ENCODE measurements around the gene CST2.
"Not testable (repeated sequence)": the region's sequence is repeated elsewhere in the genome, so short reads cannot be mapped to it uniquely, and the experiment has no call there.

The CST2 gene, protein sequence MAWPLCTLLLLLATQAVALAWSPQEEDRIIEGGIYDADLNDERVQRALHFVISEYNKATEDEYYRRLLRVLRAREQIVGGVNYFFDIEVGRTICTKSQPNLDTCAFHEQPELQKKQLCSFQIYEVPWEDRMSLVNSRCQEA

DNA sequence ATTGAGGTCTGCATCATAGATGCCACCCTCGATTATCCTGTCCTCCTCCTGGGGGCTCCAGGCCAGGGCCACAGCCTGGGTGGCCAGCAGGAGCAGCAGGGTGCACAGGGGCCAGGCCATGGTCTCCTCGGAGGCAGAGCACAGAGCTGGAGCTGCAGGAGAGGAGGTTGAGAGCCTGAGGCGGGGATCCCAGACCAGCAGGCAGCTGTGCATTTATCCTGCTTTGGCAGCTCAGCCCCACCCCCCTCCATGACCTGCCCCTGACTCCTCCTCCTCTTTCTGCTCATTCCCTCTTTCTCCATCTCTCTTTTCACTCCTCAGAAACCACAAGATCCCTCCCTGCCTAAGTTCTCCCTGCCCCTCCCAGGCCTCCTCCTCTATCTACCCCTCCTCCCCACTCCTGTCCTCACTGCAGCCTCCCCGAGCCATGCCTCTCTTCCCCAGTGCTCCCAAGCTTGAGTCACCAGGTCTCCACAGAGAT lies at the start of gene CST2:
Gene CST2 (minus strand): TSS at position 189 of the 481 bp plus-strand sequence. CDS start 69 bp downstream, at position 120.
- FAIRE-seq: no peak

DNA sequence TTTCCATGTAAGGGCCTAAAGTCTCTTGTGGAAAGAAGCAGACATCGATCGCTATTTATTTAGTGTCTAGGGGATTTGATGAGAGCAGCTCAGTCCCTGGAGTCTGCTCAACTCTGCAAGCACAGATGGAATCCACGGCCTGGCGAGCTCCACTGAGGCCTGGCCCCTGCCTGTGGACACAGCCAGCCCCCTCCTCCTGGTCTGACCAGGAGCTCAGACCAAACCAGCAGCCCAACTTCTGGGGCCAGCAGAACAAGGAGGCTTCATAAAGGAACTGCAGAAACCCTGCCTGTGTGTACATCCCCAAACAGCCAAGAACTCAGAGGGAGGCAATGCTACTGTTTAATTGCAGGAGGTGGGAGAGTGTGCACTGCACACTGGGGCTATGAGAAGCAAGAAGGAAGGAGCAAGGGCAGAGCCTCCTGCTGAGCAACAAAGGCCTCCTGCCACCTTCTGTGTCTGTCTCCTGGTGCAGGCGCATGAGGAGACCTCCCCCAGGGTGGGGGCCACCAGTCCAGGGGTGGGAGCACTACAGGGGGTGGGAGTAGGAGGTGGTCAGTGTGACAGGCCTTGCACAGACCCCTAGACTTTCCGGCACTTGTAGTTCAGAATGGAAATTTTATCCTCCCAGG lies 49.2 kb upstream of the CST2 start:
- no peak for FAIRE-seq

DNA sequence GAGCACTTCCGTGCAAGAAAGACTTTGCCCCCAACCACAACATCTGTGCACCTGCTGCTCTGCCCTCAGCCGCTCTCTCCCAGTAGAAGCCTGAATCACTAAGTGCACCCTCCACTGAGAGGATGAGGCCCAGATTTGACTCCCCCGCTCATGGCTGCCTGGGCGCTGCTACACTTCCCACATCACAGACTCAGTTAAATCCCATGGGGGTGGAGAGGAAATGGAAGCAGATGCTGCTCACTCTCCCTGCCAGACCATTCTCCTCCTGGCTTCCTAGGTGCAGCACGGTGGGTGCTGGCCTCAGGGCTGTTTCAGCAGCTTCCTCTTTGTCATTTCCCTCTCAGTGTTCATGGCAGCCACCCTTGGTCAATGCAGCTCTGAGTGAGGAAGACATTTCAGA lies 48.2 kb upstream of the CST2 start:
- FAIRE-seq: no peak

DNA sequence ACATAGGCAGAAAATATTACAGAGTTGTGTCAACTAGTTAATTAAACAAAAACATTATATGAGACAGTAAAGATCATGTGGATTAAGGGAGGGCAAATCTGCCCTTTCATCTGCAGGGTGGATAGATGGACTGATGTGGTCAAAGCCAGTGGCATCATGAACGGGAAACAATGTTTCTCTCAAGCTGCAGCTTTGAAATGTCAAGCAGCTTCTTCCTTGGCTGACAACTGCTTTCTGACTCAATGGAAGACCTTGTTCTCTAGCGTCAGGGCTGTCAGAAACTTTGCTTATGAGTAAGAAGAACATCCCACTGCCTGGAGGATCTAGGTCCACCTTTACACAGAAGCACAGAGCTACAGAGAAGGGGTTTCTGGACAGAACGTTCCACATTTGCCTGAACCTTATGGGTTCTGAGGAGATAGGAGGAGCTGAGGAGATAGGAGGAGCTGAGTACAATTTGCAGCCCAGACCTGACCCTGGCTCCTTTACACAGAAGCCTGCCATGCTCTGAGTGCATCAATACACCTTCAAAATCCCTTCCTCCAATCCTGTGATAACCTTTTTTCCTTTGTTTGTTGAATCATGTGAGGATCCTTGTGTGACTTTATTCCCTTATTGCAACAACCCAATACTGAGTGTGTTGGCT lies 47.0 kb upstream of the CST2 start:
- no peak for FAIRE-seq

DNA sequence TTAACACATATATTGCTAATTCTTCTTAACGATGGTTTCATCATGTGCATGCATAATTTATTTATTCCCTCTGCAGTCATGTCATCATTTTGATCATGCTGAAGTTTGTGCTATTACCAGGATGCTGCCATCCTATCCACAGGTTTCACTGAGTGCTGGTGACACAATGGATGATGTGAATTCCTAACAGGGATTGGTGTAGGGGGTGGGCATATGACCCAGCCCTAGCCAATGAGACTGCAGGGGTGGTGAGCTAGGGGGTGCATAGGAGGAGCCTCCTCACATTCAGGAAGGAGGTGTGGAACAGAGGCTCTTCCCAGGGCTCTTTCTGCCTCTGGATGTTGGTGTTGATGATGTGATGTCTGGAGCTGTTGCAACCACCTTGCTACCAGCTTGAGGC lies 45.5 kb upstream of the CST2 start:
- no peak for FAIRE-seq

DNA sequence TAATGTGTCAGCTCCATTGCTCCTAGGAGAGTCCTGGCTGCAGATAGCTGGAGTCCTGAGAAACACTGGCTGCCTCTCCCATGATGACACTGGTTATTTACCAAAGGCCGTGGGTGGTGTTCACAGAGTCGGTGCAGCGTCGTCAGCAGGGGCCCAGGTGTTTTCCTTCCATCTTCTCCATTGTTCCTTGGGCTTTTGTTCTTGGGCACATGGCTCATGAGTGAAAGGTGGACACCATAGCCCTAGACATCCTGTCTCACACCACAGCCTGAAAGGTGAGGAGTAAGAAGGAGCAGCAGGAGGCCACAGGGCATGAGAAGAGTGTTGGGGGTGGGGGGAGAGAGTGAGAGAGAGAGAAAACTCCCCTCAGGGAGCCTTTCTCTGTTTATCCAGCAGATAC lies 43.9 kb upstream of the CST2 start:
- no peak for FAIRE-seq

DNA sequence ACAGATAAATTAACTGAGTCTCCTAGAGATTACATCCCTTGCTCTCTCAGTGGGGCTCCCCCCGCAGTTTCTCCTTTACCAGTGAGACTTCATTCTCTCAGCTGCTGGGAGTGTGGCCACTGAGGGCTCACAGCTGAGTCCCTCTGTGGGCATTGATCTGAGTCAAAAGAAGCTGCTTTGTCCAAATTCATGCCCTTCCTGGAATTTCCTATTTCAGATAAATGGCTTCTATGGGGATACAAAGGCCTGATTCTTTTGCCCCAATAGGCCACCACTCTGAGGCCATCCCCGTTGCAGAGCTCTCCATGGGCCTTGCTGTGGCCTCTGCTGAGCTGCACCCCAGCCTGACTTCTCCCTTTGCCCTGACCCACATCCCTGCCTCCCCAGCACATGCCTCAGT lies 43.0 kb upstream of the CST2 start:
- FAIRE-seq: no peak

DNA sequence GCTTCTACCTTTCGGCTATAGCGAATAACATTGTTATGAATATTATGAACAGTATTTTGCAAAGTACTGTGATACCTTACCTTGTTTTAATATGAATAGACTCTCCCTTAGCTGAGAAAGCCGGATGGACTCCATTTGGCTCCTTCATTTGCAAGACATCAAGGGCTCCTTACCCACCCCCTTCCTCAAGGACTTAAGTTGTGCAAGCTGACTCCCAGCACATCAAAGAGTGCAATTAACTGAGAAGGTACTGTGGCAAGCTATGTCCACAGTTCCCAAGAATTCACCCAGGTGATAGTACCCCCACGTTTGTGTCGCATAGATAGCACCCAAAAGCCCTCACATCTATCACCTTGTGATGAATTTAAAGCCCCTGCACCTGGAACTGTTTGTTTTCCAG lies 41.8 kb upstream of the CST2 start:
- FAIRE-seq: no peak

DNA sequence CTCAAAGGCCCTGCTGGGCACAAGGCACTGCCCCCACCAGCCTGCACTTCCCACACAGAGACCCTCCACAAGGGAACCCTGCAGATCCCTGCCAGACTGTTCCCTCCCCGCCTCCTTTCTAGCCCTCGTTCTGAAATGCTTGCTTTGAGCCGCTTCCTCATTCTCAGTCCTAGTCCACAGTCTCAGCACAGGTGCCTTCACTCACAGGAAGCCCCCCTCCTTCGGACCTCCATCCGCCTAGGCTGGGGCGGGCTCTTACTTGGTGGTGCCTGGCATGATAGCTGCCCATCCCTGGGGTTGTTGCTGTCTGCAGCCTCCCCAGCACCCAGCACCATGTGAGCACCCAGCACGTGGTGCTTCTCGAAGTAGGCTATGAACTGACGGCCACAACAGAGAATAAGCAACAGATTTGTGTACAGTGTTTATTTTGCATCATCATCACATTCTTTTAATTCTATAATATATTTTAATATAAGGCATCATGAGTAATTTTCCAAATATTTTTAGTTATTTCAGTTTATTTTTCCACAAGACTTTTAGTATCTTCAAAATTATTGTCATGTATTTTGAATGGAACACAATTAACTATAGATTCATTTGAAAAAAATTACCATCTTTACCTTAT lies 40.7 kb upstream of the CST2 start:
- FAIRE-seq: no peak

DNA sequence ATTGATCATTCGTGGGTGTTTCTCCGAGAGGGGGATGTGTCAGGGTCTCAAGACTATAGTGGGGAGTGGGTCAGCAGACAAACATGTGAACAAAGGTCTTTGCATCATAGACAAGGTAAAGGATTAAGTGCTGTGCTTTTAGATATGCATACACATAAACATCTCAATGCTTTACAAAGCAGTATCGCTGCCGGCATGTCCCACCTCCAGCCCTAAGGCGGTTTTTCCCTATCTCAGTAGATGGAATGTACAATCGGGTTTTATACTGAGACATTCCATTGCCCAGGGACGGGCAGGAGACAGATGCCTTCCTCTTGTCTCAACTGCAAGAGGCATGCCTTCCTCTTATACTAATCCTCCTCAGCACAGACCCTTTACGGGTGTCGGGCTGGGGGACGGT lies 34.2 kb upstream of the CST2 start:
- FAIRE-seq: not testable (repeated sequence)

DNA sequence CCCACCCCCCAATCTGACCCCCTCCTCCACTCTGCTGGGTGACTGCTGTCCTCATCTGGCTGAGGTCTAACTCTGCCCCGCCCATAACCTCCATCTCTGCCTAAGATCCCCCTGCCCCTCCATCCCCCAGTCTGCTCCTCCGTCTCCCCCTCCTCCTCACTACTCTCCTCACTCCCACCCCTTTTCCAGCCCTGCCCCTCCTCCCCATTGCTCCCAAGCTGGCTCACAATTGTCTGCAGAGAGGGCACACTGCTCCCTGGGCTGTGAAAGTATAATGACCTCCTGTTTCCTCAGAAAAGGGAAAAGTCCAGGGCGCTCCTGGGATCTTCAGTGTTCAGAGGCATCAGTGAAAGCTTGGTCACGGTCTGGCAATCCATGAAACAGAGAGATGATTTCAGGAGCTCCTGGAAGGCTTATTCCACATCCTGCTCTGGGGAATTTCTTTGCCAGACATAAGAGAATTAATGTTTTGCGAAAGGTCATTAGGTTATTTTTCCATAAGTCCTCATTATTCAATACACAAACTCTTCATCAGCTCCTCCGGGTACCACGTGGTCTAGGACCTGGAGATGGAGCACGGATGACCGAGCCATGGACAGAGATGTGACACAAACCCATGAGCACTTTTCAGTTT lies 31.6 kb upstream of the CST2 start:
- FAIRE-seq: no peak

DNA sequence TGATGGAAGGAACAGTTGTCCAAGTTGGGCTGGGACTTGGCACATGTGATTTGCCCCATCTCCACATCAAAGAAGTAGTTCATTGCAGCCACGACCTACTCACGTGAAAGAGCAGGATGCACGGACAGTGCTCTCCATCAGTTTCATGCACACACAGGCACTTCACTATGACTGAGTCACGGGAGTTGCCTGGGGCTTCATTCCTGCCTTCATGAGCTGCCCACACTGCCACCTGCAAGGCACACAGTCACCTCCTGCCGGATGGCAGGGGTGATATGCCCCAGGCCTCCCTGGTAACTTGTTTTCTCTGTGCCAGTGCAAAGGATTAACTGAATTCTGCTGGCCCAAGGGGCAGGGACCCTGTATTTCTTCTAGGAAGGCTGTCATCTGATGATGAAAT lies 30.2 kb upstream of the CST2 start:
- no peak for FAIRE-seq

DNA sequence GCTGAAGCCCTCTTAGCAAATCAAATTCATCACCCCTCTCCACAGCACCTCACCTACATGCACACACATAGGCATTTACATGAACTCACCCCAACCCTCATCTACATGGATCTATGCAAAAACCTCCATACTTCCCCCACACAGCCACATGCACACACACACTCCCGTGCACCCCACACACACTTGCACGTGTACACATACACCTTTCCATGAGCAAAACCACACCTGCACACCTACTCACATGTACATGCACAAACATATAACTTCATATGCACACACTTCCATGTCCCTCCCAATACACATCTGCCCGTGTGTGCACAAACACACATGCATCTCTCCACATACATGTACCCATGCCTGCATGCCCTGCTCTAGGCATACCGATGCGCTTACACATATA lies 29.7 kb upstream of the CST2 start:
- no peak for FAIRE-seq

DNA sequence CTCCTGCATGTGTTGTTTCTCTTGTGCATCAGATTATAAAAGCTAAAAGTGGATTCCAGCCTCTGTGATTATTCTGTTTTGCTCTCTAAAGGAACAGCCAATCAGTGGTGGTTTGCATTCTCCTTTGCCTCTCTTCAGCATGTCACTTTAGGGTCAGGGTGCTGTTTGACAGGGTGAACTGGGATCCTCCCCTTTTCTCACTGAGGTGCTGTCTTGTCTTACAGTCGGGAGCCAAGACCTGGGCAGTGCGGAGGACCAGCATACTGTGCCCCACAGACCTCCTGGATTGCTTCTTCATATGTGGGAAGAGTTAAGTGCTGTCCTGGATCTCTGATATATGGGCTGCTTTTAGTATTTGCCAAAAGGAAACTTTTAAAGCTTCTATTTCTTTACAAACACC lies 15.2 kb upstream of the CST2 start:
- no peak for FAIRE-seq

DNA sequence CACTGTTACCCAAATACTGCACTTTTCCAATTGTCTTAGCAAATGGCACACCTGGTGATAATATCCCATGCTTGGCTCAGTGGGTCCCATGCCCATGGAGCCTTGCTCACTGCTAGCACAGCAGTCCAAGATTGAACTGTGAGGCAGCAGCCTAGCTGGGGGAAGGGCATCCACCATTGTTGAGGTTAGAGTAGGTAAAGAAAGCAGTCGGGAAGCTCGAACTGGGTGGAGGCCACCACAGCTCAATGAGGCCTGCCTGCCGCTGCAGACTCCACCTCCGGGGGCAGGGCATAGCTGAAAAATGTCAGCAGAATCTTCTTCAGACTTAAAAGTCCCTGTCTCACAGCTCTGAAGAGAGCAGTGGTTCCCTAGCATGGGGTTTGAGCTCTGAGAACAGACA lies 9.2 kb upstream of the CST2 start:
- no peak for FAIRE-seq

DNA sequence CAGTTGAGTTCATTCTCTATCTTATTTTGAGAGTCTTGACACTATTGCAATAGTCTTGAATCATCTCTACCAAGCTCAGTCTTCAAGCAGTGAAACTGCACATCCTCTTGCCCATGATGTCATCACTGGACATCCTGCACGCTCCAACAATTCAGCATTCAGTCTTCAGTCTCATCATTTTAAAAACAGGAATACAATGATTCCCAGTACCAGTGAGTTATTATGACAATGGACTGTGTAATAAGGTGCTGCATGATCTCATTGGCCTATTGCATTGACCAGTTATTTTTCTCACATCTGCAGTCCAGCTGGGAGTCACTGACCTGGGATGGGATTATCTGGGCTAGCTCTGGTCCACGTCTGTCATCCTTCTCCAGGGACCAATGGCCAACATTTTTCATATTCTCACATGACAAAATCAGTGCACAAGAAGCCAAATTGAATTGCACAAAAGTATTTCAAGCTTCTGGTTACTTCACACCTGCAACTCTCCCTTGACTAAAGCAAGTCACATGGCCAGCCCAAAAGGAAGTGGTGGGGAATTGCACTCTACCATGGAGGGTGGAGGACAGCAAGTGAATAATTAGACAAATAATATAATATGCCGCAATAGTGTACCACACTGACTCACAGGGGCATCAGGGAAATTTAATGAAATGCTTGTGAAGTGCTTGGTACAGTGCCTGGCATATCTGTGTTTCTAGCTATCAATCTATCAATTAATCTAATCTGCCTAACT lies 6.4 kb upstream of the CST2 start:
- no peak for FAIRE-seq

DNA sequence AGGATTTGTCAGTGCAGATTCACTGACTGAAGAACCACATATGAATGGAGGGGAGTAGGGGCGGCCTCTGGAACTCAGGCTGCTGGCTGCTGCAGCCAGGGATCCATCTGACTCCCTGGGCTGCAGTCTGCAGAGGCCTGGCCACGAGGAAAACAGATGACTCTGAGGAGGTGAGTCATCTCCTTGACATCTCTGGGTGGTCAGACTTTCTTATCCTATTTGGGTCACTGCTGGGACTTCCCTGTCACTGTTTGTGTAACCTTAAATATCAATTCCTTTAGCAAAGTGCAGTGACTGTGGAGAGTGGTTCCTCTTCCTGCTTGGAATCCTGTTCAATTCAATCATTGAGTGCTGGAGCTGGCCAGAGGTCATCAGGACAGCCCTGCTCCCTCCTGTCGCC lies 5.4 kb upstream of the CST2 start:
- not testable (repeated sequence) for FAIRE-seq

DNA sequence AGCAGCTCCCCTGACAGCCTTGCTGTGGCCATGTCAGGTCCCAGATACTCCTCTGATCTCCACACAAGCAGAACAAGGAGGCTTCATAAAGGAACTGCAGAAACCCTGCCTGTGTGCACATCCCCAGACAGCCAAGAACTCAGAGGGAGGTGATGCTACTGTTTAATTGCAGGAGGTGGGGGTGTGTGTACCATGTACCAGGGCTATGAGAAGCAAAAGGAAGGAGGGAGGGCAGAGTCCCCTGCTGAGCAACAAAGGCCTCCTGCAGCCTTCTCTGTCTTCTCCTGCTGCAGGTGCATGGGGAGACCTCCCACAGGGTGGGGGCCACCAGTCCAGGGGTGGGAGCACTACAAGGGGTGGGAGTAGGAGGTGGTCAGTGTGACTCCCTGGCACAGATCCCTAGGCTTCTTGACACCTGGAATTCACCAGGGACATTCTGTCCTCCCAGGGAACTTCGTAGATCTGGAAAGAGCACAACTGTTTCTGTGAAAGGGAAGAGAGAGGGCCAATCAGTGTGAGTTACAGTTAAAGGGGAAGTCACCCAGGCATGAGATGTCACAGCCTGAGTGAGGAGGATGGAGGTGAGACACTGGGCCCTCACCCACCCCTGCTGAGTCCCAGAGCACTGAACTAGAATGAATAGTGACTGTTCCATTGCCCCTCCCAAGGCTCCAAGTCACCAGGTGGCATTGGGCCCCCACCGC lies 2.8 kb downstream of the CST2 start:
- FAIRE-seq: no peak

DNA sequence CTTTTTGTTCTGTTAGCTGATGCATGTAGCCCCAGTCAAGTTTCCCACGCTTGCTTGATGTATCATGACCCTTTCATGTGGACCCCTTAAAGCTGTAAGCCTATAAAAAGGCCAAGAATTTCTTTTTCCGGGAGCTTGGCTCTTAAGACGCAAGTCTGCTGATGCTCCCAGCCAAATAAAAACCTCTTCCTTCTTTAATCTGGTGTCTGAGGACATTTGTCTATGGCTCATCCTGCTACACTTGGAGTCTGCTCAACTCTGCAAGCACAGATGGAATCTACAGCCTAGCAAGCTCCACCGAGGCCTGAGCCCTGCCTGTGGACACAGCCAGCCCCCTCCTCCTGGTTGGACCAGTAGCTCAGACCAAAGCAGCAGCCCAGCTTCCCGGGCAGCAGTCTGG lies 3.4 kb downstream of the CST2 start:
- FAIRE-seq: no peak

DNA sequence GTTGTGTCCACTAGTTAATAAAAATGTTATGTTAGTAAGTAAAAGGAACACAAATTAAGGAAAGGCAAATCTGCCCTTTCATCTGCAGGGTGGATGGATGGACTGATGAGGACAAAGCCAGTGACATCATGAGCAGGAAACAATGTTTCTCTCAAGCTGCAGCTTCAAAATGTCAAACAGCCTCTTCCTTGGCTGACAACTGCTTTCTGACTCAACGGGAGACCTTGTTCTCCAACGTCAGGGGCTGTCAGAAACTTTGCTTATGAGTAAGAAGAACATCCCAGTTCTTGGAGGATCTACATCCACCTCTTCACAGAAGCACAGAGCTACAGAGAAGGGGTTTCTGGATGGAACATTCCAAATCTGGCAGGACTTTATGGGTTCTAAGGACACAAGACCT lies 6.0 kb downstream of the CST2 start:
- FAIRE-seq: no peak

DNA sequence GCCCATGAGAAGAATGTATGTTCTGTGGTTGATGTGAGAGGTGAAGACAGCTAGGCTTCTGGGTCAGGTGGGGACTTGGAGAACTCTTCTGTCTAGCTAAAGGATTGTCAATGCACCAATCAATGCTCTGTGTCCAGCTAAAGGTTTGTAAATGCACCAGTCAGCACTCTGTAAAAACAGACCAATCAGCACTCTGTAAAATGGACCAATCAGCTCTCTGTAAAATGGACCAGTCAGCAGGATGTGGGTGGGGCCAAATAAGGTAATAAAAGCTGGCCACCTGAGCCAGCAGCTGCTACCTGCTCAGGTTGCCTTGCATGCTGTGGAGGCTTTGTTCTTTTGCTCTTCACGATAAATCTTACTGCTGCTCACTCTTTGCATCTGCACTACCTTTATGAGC lies 15.0 kb downstream of the CST2 start:
- FAIRE-seq: not testable (repeated sequence)

DNA sequence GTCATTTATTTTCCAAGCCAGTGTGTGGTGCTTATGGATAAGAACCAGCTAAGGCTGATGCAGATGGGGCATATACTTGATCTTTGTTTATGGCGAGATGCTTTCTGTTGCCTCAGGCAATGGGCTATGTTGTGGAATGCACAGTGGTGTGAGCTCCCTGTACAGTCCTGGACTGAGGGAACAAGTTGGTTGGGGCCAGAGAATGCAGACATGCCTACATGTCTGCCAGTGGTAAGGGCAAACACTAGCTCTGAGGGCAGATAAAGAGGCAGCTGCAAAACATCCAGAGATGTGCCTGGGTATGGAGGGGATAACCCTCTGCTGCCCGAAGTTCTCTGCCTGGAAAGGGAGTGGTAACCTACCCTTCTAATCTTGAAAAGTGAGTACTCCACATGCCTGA lies 16.2 kb downstream of the CST2 start:
- not testable (repeated sequence) for FAIRE-seq
